ENCODE measurements around the gene SWT1.

SWT1 gene

GRCh38 chr1:185305419-185305818 lies 148.5 kb downstream of the SWT1 start:
- Histone ChIP-seq H3K36me3 (ENCODE audit: control insufficient read depth, insufficient read depth, low read length) (peaks cover 15% of the 10 kb centered on the region), H3K4me3 (ENCODE audit: low read length) (no peak overlapping the region), H3K9ac (ENCODE audit: low read length) (no peak overlapping the region), H3K9me3 (ENCODE audit: control insufficient read depth, low read length) (no peaks in the 10 kb centered on the region), H3K27me3 (ENCODE audit: control insufficient read depth, insufficient read depth, low read length) (no peaks in the 10 kb centered on the region), H3K4me1 (ENCODE audit: control insufficient read depth, insufficient read depth, low read length) (peaks cover 4% of the 10 kb centered on the region)

GRCh38 chr1:185308126-185308525 lies 151.2 kb downstream of the SWT1 start:
- H3K9me3 ChIP-seq (ENCODE audit: control insufficient read depth, low read length), result no peaks in the 10 kb centered on the region
- H3K9ac ChIP-seq (ENCODE audit: low read length), result no peak overlapping the region
- peaks cover 10% of the 10 kb centered on the region for H3K36me3 ChIP-seq (ENCODE audit: control insufficient read depth, insufficient read depth, low read length)

GRCh38 chr1:185309566-185309965 lies 152.6 kb downstream of the SWT1 start:
- H3K36me3 ChIP-seq (ENCODE audit: control insufficient read depth, insufficient read depth, low read length), result peaks cover 5% of the 10 kb centered on the region

More at GRCh38 chr1:185308126-185308525, 151.2 kb downstream of the SWT1 start:
- Histone ChIP-seq H3K4me1 (ENCODE audit: control insufficient read depth, insufficient read depth, low read length) (peaks cover 14% of the 10 kb centered on the region), H3K27me3 (ENCODE audit: control insufficient read depth, insufficient read depth, low read length) (no peaks in the 10 kb centered on the region), H3K4me3 (ENCODE audit: low read length) (no peak overlapping the region)

GRCh38 chr1:185311589-185312225 lies 154.7 kb downstream of the SWT1 start:
- no peaks in the 10 kb centered on the region for H3K36me3 ChIP-seq (ENCODE audit: control insufficient read depth, insufficient read depth, low read length)
- no peaks in the 10 kb centered on the region for H3K9me3 ChIP-seq (ENCODE audit: control insufficient read depth, low read length)
- peaks cover 31% of the 10 kb centered on the region for H3K4me1 ChIP-seq (ENCODE audit: control insufficient read depth, insufficient read depth, low read length)
- H3K4me3 ChIP-seq (ENCODE audit: low read length), result no peak overlapping the region
- H3K9ac ChIP-seq (ENCODE audit: low read length), result no peak overlapping the region
- no peaks in the 10 kb centered on the region for H3K27me3 ChIP-seq (ENCODE audit: control insufficient read depth, insufficient read depth, low read length)

More at GRCh38 chr1:185309566-185309965, 152.6 kb downstream of the SWT1 start:
- Histone ChIP-seq H3K4me1 (ENCODE audit: control insufficient read depth, insufficient read depth, low read length) (peaks cover 24% of the 10 kb centered on the region), H3K27me3 (ENCODE audit: control insufficient read depth, insufficient read depth, low read length) (no peaks in the 10 kb centered on the region), H3K9ac (ENCODE audit: low read length) (no peak overlapping the region), H3K4me3 (ENCODE audit: low read length) (no peak overlapping the region), H3K9me3 (ENCODE audit: control insufficient read depth, low read length) (no peaks in the 10 kb centered on the region)

GRCh38 chr1:185312361-185313138 lies 155.6 kb downstream of the SWT1 start:
- peaks cover 33% of the 10 kb centered on the region for H3K4me1 ChIP-seq (ENCODE audit: control insufficient read depth, insufficient read depth, low read length)
- no peaks in the 10 kb centered on the region for H3K36me3 ChIP-seq (ENCODE audit: control insufficient read depth, insufficient read depth, low read length)
- no peak overlapping the region for H3K9ac ChIP-seq (ENCODE audit: low read length)
- H3K27me3 ChIP-seq (ENCODE audit: control insufficient read depth, insufficient read depth, low read length), result no peaks in the 10 kb centered on the region
- no peaks in the 10 kb centered on the region for H3K9me3 ChIP-seq (ENCODE audit: control insufficient read depth, low read length)
- H3K4me3 ChIP-seq (ENCODE audit: low read length), result no peak overlapping the region

GRCh38 chr1:185314411-185314810 lies 157.4 kb downstream of the SWT1 start:
- H3K4me1 ChIP-seq (ENCODE audit: control insufficient read depth, insufficient read depth, low read length), result peaks cover 38% of the 10 kb centered on the region
- no peaks in the 10 kb centered on the region for H3K9me3 ChIP-seq (ENCODE audit: control insufficient read depth, low read length)
- H3K9ac ChIP-seq (ENCODE audit: low read length), result no peak overlapping the region
- H3K27me3 ChIP-seq (ENCODE audit: control insufficient read depth, insufficient read depth, low read length), result no peaks in the 10 kb centered on the region
- no peaks in the 10 kb centered on the region for H3K36me3 ChIP-seq (ENCODE audit: control insufficient read depth, insufficient read depth, low read length)
- H3K4me3 ChIP-seq (ENCODE audit: low read length), result no peak overlapping the region

- peak overlapping the region; percentile 95 for H3K9ac ChIP-seq (ENCODE audit: low read length)
- H3K9me3 ChIP-seq (ENCODE audit: control insufficient read depth, low read length), result no peaks in the 10 kb centered on the region
- no peaks in the 10 kb centered on the region for H3K36me3 ChIP-seq (ENCODE audit: control insufficient read depth, insufficient read depth, low read length)
- peak overlapping the region; percentile 97 for H3K4me3 ChIP-seq (ENCODE audit: low read length)
- H3K4me1 ChIP-seq (ENCODE audit: control insufficient read depth, insufficient read depth, low read length), result peaks cover 35% of the 10 kb centered on the region
- H3K27me3 ChIP-seq (ENCODE audit: control insufficient read depth, insufficient read depth, low read length), result no peaks in the 10 kb centered on the region
Measured at GRCh38 chr1:185315445-185316071, 158.6 kb downstream of the SWT1 start.

GRCh38 chr1:185316163-185317033 lies 159.4 kb downstream of the SWT1 start:
- H3K9me3 ChIP-seq (ENCODE audit: control insufficient read depth, low read length), result no peaks in the 10 kb centered on the region

GRCh38 chr1:185317034-185317885 lies 160.3 kb downstream of the SWT1 start, which contains the start of gene IVNS1ABP:
Gene IVNS1ABP (minus strand): TSS chr1:185317243. CDS start chr1:185309493, 7,750 bp downstream.
- Histone ChIP-seq H3K9ac (ENCODE audit: low read length) (peak within 1 kb of the TSS; percentile 95), H3K9me3 (ENCODE audit: control insufficient read depth, low read length) (no peaks in the 10 kb centered on the region), H3K36me3 (ENCODE audit: control insufficient read depth, insufficient read depth, low read length) (no peaks in the 10 kb centered on the region), H3K4me1 (ENCODE audit: control insufficient read depth, insufficient read depth, low read length) (peaks cover 29% of the 10 kb centered on the region), H3K27me3 (ENCODE audit: control insufficient read depth, insufficient read depth, low read length) (no peaks in the 10 kb centered on the region), H3K4me3 (ENCODE audit: low read length) (peak within 1 kb of the TSS; percentile 97)

More at GRCh38 chr1:185316163-185317033, 159.4 kb downstream of the SWT1 start:
- H3K4me3 ChIP-seq (ENCODE audit: low read length), result peak overlapping the region; percentile 97
- peak overlapping the region; percentile 95 for H3K9ac ChIP-seq (ENCODE audit: low read length)
- no peaks in the 10 kb centered on the region for H3K36me3 ChIP-seq (ENCODE audit: control insufficient read depth, insufficient read depth, low read length)
- peaks cover 35% of the 10 kb centered on the region for H3K4me1 ChIP-seq (ENCODE audit: control insufficient read depth, insufficient read depth, low read length)
- H3K27me3 ChIP-seq (ENCODE audit: control insufficient read depth, insufficient read depth, low read length), result no peaks in the 10 kb centered on the region

GRCh38 chr1:185317886-185318310 lies 160.9 kb downstream of the SWT1 start:
- Histone ChIP-seq H3K9ac (ENCODE audit: low read length) (peak overlapping the region; percentile 91), H3K36me3 (ENCODE audit: control insufficient read depth, insufficient read depth, low read length) (no peaks in the 10 kb centered on the region), H3K9me3 (ENCODE audit: control insufficient read depth, low read length) (no peaks in the 10 kb centered on the region), H3K27me3 (ENCODE audit: control insufficient read depth, insufficient read depth, low read length) (no peaks in the 10 kb centered on the region), H3K4me3 (ENCODE audit: low read length) (peak overlapping the region; percentile 97), H3K4me1 (ENCODE audit: control insufficient read depth, insufficient read depth, low read length) (peaks cover 25% of the 10 kb centered on the region)
